ENCODE measurements around the gene CNOT6.
A peak's percentile ranks its signal among the peaks of the same experiment; 100 is the strongest.

CNOT6 gene

DNA sequence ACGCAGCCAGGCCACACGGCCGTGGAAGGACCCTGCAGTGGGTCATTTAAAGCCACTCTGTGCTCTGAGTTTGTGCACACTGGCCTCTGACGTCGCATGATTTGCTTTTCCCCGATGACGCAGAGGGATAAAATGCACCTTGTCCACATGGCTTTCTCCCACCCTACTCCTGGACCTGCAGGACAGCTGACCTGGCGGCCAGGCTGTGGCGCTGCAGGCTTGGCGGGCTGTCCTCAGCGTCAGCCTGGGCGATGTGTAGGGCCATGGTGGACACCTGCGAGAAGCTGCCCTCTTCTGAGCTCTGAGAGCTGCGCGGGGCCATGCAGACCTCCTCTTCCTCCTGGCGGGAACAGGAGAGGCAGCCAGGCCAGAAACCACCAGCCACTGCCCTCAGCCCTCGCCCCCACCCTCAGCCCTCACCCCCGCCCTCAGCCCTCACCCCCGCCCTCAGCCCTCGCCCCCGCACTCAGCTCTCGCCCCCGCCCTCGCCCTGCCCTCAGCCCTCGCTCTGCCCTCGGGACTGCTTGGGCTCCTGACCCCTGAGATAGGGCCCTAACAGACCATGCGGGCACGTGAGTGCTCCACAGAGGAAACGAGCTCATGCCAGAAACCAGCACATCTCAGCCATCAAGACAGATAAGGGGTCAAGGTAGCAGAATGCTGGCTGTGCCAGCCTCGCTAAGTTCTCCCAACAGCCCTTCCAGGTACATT lies 117.1 kb downstream of the CNOT6 start:
- no peak overlapping the region for H3K4me3 ChIP-seq (ENCODE audit: low read depth, low read length)

DNA sequence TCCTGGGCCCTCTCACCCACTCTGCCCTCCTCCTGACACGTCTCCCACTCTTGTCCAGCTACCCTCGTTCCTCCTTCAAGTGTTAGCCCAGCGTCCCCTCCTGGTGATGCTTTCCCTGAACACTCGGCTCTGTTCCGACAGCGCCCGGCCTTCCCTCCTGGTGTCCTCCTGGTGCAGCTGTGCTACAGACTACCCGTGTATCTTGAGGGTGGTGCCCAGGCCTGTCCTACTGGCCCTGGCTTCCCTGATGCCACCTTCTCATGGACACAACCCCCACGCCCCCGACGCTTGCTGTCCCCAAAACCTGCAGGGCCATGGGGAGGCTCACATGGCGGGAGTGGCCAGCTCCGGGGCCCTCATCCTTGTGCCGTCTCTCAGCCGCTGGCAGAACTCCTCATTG lies 118.5 kb downstream of the CNOT6 start:
- no peak overlapping the region for H3K4me3 ChIP-seq (ENCODE audit: low read depth, low read length)
- TF ChIP-seq, protein P1, sequence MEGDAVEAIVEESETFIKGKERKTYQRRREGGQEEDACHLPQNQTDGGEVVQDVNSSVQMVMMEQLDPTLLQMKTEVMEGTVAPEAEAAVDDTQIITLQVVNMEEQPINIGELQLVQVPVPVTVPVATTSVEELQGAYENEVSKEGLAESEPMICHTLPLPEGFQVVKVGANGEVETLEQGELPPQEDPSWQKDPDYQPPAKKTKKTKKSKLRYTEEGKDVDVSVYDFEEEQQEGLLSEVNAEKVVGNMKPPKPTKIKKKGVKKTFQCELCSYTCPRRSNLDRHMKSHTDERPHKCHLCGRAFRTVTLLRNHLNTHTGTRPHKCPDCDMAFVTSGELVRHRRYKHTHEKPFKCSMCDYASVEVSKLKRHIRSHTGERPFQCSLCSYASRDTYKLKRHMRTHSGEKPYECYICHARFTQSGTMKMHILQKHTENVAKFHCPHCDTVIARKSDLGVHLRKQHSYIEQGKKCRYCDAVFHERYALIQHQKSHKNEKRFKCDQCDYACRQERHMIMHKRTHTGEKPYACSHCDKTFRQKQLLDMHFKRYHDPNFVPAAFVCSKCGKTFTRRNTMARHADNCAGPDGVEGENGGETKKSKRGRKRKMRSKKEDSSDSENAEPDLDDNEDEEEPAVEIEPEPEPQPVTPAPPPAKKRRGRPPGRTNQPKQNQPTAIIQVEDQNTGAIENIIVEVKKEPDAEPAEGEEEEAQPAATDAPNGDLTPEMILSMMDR (IDR thresholded peaks at IDR 0.05; ENCODE audit: low read depth, low read length) = no peak

More for the DNA sequence above, 117.1 kb downstream of the CNOT6 start:
- TF ChIP-seq, protein P1 (IDR thresholded peaks at IDR 0.05; ENCODE audit: low read depth, low read length) = no peak

DNA sequence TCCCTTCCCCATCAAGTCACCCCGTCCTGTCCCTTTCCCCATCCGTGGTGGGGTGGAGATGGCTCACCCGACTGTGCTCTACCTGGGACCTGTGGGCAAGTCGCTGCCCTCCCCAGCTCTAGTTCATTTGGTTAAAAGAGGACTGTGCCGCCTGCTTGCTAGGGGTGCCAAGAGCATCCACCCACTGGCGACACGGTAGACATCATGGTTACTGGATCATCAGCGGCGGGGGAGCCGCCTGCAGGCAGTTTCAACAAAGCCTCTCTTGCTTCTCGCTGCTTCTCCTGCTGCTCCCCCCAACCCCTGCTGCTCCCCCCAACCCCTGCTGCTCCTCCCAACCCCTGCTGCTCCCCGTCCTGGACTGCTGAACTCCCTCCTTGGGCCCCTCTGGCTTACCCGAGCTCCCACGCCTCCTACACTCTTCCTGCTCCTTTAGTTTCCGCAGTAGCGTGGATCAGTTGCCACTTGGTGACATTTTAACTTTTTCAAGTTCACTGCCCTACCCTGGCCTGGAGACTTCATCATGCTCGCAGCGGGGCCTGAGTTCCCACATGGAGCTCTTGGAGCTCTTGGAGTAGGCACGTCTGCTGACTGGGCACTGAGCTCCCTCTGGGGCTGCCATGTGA lies 119.1 kb downstream of the CNOT6 start:
- TF ChIP-seq, protein P1 (IDR thresholded peaks at IDR 0.05; ENCODE audit: low read depth, low read length) = no peak
- H3K4me3 ChIP-seq (ENCODE audit: low read depth, low read length) = no peak overlapping the region

DNA sequence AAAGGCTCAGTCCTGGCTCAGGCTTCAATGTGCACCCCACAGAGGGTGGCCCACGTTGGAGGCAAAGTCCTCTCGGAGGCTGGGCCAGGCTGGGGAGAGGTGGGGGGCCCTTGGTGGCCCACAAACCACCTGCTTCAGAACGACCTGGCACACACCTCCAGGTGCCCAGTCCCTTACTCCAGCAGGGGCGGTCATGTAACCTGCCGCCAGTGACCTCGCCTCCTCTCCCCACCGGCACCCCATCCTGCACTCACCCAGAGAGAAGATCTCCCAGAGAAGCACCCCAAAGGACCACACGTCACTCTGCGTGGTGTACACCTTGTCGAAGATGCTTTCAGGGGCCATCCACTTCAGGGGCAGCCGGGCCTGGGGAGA lies 119.6 kb downstream of the CNOT6 start:
- no peak overlapping the region for H3K4me3 ChIP-seq (ENCODE audit: low read depth, low read length)
- TF ChIP-seq, protein P1 (IDR thresholded peaks at IDR 0.05; ENCODE audit: low read depth, low read length) = no peak

DNA sequence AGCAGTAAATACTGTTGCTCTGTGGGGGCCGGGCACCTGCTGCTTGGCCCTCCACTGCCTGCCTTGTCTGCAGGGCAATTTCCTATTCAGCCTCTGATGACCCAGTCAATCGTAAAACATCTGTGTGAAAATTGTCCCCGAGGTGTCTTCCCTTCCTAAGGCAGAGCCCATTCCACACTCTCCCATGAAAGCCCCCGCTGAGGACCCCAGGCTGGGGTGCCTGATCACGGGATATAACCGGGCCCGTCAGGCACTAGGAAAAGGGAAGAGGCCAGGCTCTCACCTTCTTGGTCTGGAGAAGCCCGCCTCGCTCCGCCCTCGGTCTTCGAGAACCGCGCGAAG lies 124.3 kb downstream of the CNOT6 start:
- peak overlapping the region; percentile 42 for H3K4me3 ChIP-seq (ENCODE audit: low read depth, low read length)
- TF ChIP-seq, protein P1 (IDR thresholded peaks at IDR 0.05; ENCODE audit: low read depth, low read length) = no peak

DNA sequence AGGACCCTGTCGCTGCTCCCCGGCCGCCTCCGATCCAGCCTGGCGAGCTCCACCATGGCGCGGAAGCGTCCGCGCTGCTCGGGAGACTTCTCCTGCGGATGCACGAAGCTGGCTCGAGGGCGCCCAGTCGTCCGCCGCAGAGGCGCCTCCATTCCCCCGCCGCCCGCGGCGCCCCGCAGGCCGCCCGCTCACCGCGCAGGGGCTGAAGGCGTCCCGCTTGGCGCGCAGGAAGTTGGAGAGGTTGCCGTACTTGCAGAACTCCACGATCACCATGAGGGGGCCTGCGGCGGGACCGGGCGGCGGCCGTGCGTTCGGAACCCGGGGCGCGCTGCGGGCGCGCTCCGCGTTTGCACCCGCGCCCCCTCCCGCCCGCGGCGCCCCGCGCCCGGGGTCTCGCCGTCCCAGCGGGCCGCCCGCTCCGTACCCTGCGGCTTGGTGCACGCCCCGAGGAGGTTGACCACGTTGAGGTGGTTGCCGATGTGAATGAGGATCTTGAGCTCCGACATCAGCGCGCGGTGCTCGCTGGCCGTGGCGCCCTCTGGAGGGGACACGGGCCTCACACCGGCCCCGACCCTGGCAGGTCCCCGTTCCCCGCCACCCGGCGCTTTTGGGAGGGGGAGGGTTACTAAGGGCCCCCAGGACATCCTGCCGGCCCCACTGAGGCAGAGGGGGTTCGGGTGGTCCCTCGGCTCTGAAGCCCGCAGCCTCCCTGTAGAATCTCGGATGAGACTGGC lies 124.8 kb downstream of the CNOT6 start:
- peak overlapping the region; percentile 42 for H3K4me3 ChIP-seq (ENCODE audit: low read depth, low read length)
- TF ChIP-seq, protein P1 (IDR thresholded peaks at IDR 0.05; ENCODE audit: low read depth, low read length) = peak; percentile 41

DNA sequence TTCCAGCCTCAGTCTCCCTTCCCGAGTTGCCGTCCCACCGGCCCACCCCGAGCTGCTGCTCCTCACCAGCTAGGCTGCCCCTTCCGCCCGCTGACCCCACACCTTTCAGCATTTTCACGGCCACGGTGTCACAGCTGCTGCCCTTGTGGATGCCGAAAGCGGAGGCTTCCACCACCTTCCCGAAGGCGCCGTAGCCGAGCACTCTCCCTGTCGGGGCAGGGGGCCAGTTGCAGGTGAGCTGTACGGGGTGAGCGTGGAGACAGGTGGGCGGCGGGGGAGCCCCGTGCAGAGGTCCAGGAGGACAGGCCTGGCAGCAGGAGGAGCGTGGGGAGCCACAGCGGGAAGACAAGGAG lies 125.4 kb downstream of the CNOT6 start:
- H3K4me3 ChIP-seq (ENCODE audit: low read depth, low read length) = no peak overlapping the region

More for the DNA sequence above, 125.4 kb downstream of the CNOT6 start:
- TF ChIP-seq, protein P1 (IDR thresholded peaks at IDR 0.05; ENCODE audit: low read depth, low read length) = no peak

Measured in WI38 (cell line).